Activated CD4-positive, alpha-beta T cell treated with anti-CD3 and anti-CD28 coated beads, Interleukin-2, amount 50 U/mL, for 24 hours (primary cell): ENCODE measurements around the gene CLIC5.

ENCODE experiments used
- DNase-seq, 2 donors: peaks; one replicate each; pipeline ENCODE4 v3.0.0-alpha.2; 2020; ENCODE audit warnings: low read depth in 1 of 2, low spot score in 1 of 2

The CLIC5 gene

GRCh38 chr6:45998524-45998923 is 17.1 kb downstream of the CLIC5 start:
- no peak for DNase-seq

- no peak for DNase-seq
These were observed 17.7 kb downstream of the CLIC5 start for GRCh38 chr6:45997875-45998506.

GRCh38 chr6:45991189-45991588 is 24.5 kb downstream of the CLIC5 start:
- no peak for DNase-seq

DNA sequence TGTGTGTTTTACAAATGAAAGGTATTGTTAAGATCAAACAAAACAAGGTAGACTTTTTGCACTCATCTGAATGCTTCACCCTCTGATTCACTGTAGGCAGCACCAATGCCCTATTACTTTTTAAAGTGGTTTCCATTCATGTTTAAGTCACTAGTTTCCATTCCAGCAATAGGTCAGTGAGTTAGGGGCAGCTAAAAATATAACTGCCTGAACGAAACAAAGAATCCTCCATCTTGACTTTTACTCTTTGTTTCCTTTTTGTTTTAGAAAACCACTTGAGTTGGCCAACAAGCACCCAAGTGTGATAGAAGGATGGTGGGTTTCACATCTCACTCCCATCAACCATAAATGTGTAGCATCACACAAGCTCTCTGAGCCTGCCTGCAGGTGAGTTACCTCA is 25.5 kb downstream of the CLIC5 start:
- DNase-seq: no peak

GRCh38 chr6:45988635-45989034 is 27.0 kb downstream of the CLIC5 start:
- DNase-seq: no peak

- DNase-seq: no peak
These were observed 27.8 kb downstream of the CLIC5 start for GRCh38 chr6:45987856-45988255.

DNA sequence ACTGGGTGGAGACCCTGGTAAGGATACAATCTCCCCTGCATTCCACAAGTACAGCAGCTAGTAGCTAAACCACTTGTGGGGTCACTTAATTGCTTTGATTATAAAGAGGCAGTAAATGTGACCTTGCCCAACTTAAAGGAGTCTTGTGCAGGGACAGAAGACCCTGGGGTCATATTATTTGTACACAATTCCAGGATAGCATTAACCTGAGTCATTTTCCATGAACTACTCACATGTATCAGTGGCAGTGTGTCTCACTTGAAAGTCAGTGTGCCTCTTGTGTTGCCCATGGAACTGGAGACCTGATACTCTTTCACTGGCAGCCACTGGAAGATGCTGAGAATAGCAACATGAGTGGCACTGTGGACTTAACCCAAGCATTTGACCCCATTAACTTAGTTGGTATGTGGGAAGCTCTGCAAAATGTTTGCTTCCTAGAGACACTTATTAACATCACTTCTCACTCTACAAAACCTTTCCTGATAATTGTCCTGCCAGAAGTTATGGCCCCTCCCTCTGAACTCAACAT is 28.9 kb downstream of the CLIC5 start:
- DNase-seq: no peak

DNA sequence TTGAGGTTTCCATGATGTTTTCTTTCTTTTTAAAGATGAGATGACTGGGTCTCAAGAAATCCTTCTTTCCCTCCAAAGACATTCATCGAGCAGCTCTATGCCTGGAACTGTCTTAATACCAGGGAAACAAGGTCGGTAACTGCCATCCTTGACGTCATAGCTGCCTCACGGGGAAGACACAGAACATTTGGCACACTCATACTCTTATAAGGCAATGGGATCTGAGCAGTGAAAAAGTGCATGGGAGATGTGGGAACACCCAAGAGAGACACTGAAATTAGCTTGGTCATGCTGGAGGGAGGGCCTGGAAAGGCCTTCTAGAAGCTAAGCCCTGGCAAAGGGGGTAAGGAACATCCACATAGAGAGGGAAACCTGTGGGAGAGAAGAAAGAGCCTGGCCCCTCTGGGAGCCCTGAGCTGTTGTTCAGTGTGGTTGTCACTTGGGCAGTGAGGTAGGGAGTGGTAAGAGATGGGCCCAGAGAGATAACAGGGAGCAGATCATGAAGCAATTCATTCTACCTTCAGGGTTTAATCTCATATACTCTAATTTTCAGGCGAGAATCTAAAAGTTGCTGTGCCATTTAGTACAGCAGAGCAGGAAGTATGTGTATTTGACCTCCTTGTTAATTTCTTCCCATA is 30.8 kb downstream of the CLIC5 start:
- DNase-seq: no peak

GRCh38 chr6:45984347-45984746 is 31.3 kb downstream of the CLIC5 start:
- DNase-seq: no peak

DNA sequence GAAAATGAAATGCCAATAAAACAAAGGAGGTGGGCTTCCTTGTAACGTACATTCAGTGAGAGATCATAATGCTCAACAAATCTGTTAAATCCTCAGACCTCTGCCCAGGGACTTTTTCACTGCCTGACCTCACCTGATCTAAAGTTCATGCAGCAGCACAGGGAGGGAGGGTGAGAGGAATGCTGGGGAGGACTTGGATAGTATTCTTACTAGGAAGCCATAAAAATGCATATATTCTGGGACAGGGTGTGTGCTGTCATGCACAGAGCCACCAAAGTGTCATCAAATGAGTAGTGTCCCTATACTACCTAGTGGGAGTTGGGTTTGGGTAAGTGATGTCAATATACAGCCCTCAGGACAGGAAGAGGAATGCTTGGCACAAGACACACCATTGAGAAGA is 32.6 kb downstream of the CLIC5 start:
- no peak for DNase-seq

- no peak for DNase-seq
These were observed 33.2 kb downstream of the CLIC5 start for GRCh38 chr6:45982280-45983036.

DNA sequence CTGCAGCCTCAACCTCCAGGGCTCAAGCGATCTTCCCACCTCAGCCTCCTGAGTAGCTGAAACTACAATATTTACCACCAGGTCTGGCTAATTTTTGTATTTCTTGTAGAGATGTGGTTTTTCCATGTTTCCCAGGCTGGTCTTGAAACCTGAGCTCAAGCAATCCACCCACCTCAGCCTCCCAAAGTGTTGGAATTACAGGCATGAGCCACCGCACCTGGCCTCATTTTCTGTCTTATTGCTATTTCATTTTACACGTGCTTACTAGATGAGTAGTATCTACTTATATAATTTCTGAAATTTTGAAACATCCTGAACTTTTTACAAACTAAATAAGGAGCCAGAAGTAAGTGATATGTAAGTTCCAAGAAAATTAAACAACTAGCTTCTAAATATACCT is 34.6 kb downstream of the CLIC5 start:
- no peak for DNase-seq

DNA sequence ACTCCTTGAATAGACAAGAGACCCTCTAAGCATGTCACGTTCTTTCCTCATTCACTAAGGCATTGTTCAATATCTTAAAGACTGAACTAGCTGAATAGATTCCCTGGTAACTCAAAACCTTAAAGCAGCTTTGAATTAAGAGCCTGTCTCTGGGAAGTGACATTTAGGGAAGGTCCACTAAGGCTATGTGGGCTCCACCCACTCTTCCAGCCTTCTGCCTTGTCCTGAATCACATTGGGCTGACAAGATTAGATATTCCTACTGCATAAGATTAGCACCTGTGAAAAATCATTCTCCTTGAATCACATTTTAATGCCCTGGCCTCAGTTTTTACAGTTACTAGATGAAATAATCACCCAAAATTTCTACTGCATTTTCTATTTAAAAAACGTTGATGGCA is 36.3 kb downstream of the CLIC5 start:
- no peak for DNase-seq

- DNase-seq: no peak
These were observed 41.1 kb downstream of the CLIC5 start for GRCh38 chr6:45974596-45974995.

GRCh38 chr6:45972795-45973503 is 42.7 kb downstream of the CLIC5 start:
- DNase-seq: no peak

- no peak for DNase-seq
These were observed 44.4 kb downstream of the CLIC5 start for GRCh38 chr6:45971287-45971686.

GRCh38 chr6:45970326-45970725 is 45.3 kb downstream of the CLIC5 start:
- no peak for DNase-seq

GRCh38 chr6:45969883-45970282 is 45.8 kb downstream of the CLIC5 start:
- no peak for DNase-seq

- DNase-seq: no peak
These were observed 46.6 kb downstream of the CLIC5 start for GRCh38 chr6:45969026-45969425.

DNA sequence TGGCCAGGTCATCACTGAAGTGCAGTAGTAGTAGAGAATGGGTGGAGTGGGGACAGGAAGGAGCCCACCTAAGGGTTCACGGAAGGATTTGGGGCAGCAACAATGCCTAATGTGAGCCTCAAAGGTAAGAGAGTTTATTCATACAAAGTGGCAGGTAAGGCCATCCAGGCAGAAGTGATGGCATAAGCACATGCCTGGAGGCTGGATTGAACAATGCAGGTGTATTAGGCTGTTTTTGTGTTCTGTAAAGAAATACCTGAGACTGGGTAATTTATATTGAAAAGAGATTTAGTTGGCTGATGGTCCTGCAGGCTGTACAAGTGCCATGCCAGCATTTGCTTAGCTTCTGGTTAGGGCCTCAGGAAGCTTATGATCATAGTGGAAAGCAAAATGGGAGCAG is 48.3 kb downstream of the CLIC5 start:
- DNase-seq: no peak

- DNase-seq: no peak
These were observed 48.9 kb downstream of the CLIC5 start for GRCh38 chr6:45966797-45967196.

DNA sequence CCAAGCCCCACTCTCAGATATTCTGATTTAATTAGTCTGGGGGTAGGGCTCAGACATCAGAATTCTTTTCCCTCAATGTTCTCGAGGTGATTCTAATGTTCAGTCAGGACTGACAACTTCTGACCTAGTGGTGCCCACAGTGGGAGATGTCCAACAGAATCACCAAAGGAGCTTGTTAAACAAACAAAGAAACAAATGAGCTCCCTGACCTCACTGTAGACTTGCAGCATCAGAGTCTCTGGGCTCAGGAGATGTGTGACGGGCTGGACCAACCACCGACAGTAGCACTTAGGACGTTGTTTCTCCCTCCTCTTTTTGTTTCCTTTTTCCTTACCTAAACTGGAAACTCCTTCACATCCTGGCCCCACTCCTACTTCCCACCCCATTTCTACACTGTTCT is 49.3 kb downstream of the CLIC5 start:
- DNase-seq: no peak
